K562 (cell line): ENCODE measurements around the gene SERBP1. TPM values are rescaled to one million over a fixed set of nuclear protein-coding genes. Genes with fewer than 3 reads are reported as not detected.
A peak's percentile ranks its signal among the peaks of the same experiment; 100 is the strongest.

Source experiments
- polyA plus RNA-seq, 8 experiments: library from polyadenylated mRNA; depleted of rRNA in 4 of 8; stranded (reverse) in 5 of 8; unstranded in 3 of 8; fragments of >200 nt; fragmentation: Nextera tagmentation in 2 of 8; fragmentation: Illumina TruSeq in 1 of 8; extraction: Ambion mirVana in 2 of 8; extraction: Trizol in 1 of 8; gene quantifications; 2 replicates each; pipeline versions ENCODE4 v1.2.1 to v1.2.3, GENCODE V29; 2011 to 2014; ENCODE audit warnings: inconsistent platforms in 1 of 8, missing spikeins in 1 of 8
- total RNA-seq, 7 experiments: library from RNA; depleted of rRNA in 6 of 7; stranded (reverse); fragments of >200 nt in 6 of 7; fragmentation: Illumina TruSeq in 2 of 7; extraction: Trizol in 2 of 7; gene quantifications; 2 replicates each; pipeline versions ENCODE4 v1.2.1 to v1.2.3, GENCODE V29; 2011 to 2021; ENCODE audit warnings: low replicate concordance in 1 of 7
- TF ChIP-seq, protein P1 (sequence below), 2 experiments: fragments of 450-650 bp in 1 of 2; sonication (generic) in 1 of 2; formaldehyde crosslinking in 1 of 2; IDR thresholded peaks; 2 replicates each; pipeline versions ENCODE4 v1.7.1 to v1.9.0; 2016 to 2022; ENCODE audit warnings: inconsistent platforms in 1 of 2, mild to moderate bottlenecking in 1 of 2, missing genetic modification reagents in 1 of 2

SERBP1 gene
- total and polyA plus RNA-seq, 9 of the 15 experiments (the other 6 are each of a cell fraction or from before 2014, with no cell fraction given), result 79.9 to 761 (median 464) TPM

DNA sequence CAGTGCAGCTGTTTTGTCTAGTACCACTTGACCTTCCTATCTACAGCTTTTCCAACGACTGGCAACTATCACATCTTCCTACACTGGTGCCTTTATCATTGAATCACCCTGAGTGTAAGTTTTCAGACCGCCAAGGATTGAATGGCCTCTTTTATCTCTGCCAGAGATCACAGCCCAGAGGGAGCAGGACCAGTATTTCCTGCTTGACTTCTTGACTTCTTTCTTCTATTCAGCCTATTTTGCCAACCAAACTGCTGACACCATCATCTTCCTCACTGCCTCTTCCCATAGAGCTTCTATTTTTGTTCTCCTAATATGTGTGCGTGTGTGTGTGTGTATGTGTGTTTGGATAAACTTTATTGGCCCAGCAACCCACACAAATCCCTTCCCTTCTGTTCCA, 53.8 kb downstream of the SERBP1 start (continued):
- TF ChIP-seq, protein P1, sequence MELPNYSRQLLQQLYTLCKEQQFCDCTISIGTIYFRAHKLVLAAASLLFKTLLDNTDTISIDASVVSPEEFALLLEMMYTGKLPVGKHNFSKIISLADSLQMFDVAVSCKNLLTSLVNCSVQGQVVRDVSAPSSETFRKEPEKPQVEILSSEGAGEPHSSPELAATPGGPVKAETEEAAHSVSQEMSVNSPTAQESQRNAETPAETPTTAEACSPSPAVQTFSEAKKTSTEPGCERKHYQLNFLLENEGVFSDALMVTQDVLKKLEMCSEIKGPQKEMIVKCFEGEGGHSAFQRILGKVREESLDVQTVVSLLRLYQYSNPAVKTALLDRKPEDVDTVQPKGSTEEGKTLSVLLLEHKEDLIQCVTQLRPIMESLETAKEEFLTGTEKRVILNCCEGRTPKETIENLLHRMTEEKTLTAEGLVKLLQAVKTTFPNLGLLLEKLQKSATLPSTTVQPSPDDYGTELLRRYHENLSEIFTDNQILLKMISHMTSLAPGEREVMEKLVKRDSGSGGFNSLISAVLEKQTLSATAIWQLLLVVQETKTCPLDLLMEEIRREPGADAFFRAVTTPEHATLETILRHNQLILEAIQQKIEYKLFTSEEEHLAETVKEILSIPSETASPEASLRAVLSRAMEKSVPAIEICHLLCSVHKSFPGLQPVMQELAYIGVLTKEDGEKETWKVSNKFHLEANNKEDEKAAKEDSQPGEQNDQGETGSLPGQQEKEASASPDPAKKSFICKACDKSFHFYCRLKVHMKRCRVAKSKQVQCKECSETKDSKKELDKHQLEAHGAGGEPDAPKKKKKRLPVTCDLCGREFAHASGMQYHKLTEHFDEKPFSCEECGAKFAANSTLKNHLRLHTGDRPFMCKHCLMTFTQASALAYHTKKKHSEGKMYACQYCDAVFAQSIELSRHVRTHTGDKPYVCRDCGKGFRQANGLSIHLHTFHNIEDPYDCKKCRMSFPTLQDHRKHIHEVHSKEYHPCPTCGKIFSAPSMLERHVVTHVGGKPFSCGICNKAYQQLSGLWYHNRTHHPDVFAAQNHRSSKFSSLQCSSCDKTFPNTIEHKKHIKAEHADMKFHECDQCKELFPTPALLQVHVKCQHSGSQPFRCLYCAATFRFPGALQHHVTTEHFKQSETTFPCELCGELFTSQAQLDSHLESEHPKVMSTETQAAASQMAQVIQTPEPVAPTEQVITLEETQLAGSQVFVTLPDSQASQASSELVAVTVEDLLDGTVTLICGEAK (IDR thresholded peaks at IDR 0.05), result peak; percentile 88
- TF ChIP-seq, protein P1 (CRISPR knock-in tag; IDR thresholded peaks at IDR 0.05), result 0 out of 2 replicates have a peak, but pooled peaks have one; percentile 34
